ENCODE measurements around the gene INHBC.

- TF ChIP-seq POLR2AphosphoS5 (IDR thresholded peaks at IDR 0.05; ENCODE audit: low read depth, low read length) (no peak), SIN3A (IDR thresholded peaks at IDR 0.05; ENCODE audit: borderline replicate concordance, insufficient read depth, low read length) (no peak), REST (IDR thresholded peaks at IDR 0.05; ENCODE audit: insufficient read depth in 1 of 2, low read depth in 2 of 2, low read length in 2 of 2) (no peak), TAF1 (IDR thresholded peaks at IDR 0.05; ENCODE audit: borderline replicate concordance, insufficient read depth, low read length) (no peak), FOXP2 (optimal IDR thresholded peaks at IDR 0.05; ENCODE audit: borderline replicate concordance, extremely low read depth, extremely low read length, insufficient read depth) (no peak)
These were observed 30.0 kb downstream of the INHBC start for GRCh38 chr12:57464569-57464968.
